Thymus (tissue), 2 donors: ENCODE results near the gene DDX59. TPM values are rescaled to one million over a fixed set of nuclear protein-coding genes. Genes with fewer than 3 reads are reported as not detected.

Experiments
- polyA plus RNA-seq: library from polyadenylated mRNA; stranded (reverse); fragments of 200-250 nt; gene quantifications from one replicate; pipeline ENCODE4 v1.2.3, GENCODE V29; 2013
- total RNA-seq: library from RNA; stranded (reverse); fragments of 120-200 nt; gene quantifications from one replicate; pipeline ENCODE4 v1.2.4, GENCODE V29; 2013
- donor health status: healthy.

The DDX59 gene
- total and polyA plus RNA-seq, 2 donors = 28.8 to 54.0 TPM

Other genes starting within 250 kb of the DDX59 start
- 14.4 TPM for gene KIF14, start 49.2 kb downstream of the DDX59 start, total RNA-seq
- gene KIF14, start 49.2 kb downstream of the DDX59 start, polyA plus RNA-seq = 1.4 TPM
- gene CAMSAP2, start 69.0 kb upstream of the DDX59 start, total RNA-seq = 6.5 TPM
- gene CAMSAP2, start 69.0 kb upstream of the DDX59 start, polyA plus RNA-seq = 9.2 TPM
- 0.05 TPM for gene GPR25, start 203.1 kb upstream of the DDX59 start, total RNA-seq
- gene GPR25, start 203.1 kb upstream of the DDX59 start, polyA plus RNA-seq = 0.07 TPM
- gene INAVA, start 225.0 kb upstream of the DDX59 start, total RNA-seq = 2.7 TPM
- 6.4 TPM for gene INAVA, start 225.0 kb upstream of the DDX59 start, polyA plus RNA-seq